Cardiac fibroblast (primary cell): ENCODE measurements around the gene RCBTB2.

ENCODE experiments used
- DNase-seq, 2 donors: peaks; one replicate each; pipeline versions ENCODE4 v3.0.0 to v3.0.0-alpha.2; 2010; ENCODE audit warnings: low read depth in 2 of 2
- H3K4me3 ChIP-seq, 2 donors: replicated peaks in 1 of 2; 1 replicate in 1 of 2; 2 replicates in 1 of 2; pipeline ENCODE4 v1.5.1; 2011; ENCODE audit warnings: low read depth in 2 of 2, low read length in 2 of 2, mild to moderate bottlenecking in 2 of 2, moderate library complexity in 1 of 2
- CTCF ChIP-seq: IDR thresholded peaks from one replicate; pipeline ENCODE4 v1.5.1; 2011; ENCODE audit warnings: low read depth, mild to moderate bottlenecking, low read length, inconsistent platforms

RCBTB2 gene

GRCh38 chr13:48494874-48495273 is 38.0 kb downstream of the RCBTB2 start:
- no peak for TF ChIP-seq CTCF
- no peak for DNase-seq
- H3K4me3 ChIP-seq = no peak overlapping the region

GRCh38 chr13:48493851-48494250 is 39.0 kb downstream of the RCBTB2 start:
- no peak for TF ChIP-seq CTCF
- DNase-seq = peak; percentile 49 to 56
- no peak overlapping the region for H3K4me3 ChIP-seq

- H3K4me3 ChIP-seq = no peak overlapping the region
- peak; percentile 34 to 46 for DNase-seq
These were observed 39.7 kb downstream of the RCBTB2 start for GRCh38 chr13:48493066-48493765.

GRCh38 chr13:48492470-48493065 is 40.3 kb downstream of the RCBTB2 start:
- DNase-seq = peak; percentile 80 to 88
- H3K4me3 ChIP-seq = peak overlapping the region; percentile 21 to 41
- TF ChIP-seq CTCF = no peak

More at GRCh38 chr13:48493066-48493765, 39.7 kb downstream of the RCBTB2 start:
- no peak for TF ChIP-seq CTCF

GRCh38 chr13:48492096-48492440 is 40.8 kb downstream of the RCBTB2 start:
- TF ChIP-seq CTCF = no peak
- H3K4me3 ChIP-seq = peak overlapping the region in 1 of 2 donors; percentile 41
- no peak for DNase-seq

GRCh38 chr13:48491423-48492095 is 41.3 kb downstream of the RCBTB2 start:
- TF ChIP-seq CTCF = no peak
- DNase-seq = peak in 1 of 2 donors; percentile 21
- H3K4me3 ChIP-seq = peak overlapping the region in 1 of 2 donors; percentile 41
